Measurements from ENCODE around the gene THADA. TPM values are rescaled to one million over a fixed set of nuclear protein-coding genes. Genes with fewer than 3 reads are reported as not detected.

The THADA gene
- total and polyA plus RNA-seq, 5 donors from 2014 or later, result 19.1 to 52.9 (median 20.2) TPM

GRCh38 chr2:43273529-43273928 lies 322.3 kb downstream of the THADA start:
- peaks cover 54% of the 10 kb centered on the region for H3K36me3 Mint-ChIP-seq
- Histone ChIP-seq H3K9me3 (ENCODE audit: control insufficient read depth in 2 of 2, low read length in 2 of 2) (no peaks in the 10 kb centered on the region), H3K27ac (ENCODE audit: insufficient read depth, low read length, poor library complexity, severe bottlenecking) (no peak overlapping the region), H3K4me3 (ENCODE audit: low read depth, low read length) (no peak overlapping the region), H3K36me3 (ENCODE audit: control insufficient read depth, insufficient read depth, low read length) (peaks cover 36% of the 10 kb centered on the region), H3K27me3 (ENCODE audit: control insufficient read depth, insufficient read depth, low read length) (no peaks in the 10 kb centered on the region), H3K4me1 (ENCODE audit: control insufficient read depth, insufficient read depth, low read length, poor library complexity, severe bottlenecking) (no peaks in the 10 kb centered on the region)
- H3K4me3 Mint-ChIP-seq, result no peak overlapping the region
- H3K4me1 Mint-ChIP-seq, result peaks cover 0 to 8% (median 3%) of the 10 kb centered on the region in 4 donors
- H3K27ac Mint-ChIP-seq, result no peak overlapping the region
- peak in 1 of 2 donors; percentile 40 for ATAC-seq (ENCODE audit: low read depth in 2 of 2)
- DNase-seq, result no peak
- H3K9me3 Mint-ChIP-seq, result no peaks in the 10 kb centered on the region
- H3K27me3 Mint-ChIP-seq, result no peaks in the 10 kb centered on the region

- H3K4me3 ChIP-seq (ENCODE audit: low read depth, low read length), result no peak overlapping the region
- H3K9me3 Mint-ChIP-seq, result no peaks in the 10 kb centered on the region
- no peaks in the 10 kb centered on the region for H3K27me3 ChIP-seq (ENCODE audit: control insufficient read depth, insufficient read depth, low read length)
- peaks cover 0 to 7% (median 3%) of the 10 kb centered on the region in 4 donors for H3K4me1 Mint-ChIP-seq
- H3K36me3 ChIP-seq (ENCODE audit: control insufficient read depth, insufficient read depth, low read length), result peaks cover 30% of the 10 kb centered on the region
- H3K27ac Mint-ChIP-seq, result no peak overlapping the region
- peaks cover 57% of the 10 kb centered on the region for H3K36me3 Mint-ChIP-seq
- H3K27me3 Mint-ChIP-seq, result no peaks in the 10 kb centered on the region
- DNase-seq (peak in 1 of 3 donors; percentile 20), ATAC-seq (ENCODE audit: low read depth in 2 of 2) (no peak)
- no peaks in the 10 kb centered on the region for H3K4me1 ChIP-seq (ENCODE audit: control insufficient read depth, insufficient read depth, low read length, poor library complexity, severe bottlenecking)
- H3K4me3 Mint-ChIP-seq, result no peak overlapping the region
- H3K9me3 ChIP-seq (ENCODE audit: control insufficient read depth in 2 of 2, low read length in 2 of 2), result no peaks in the 10 kb centered on the region
- no peak overlapping the region for H3K27ac ChIP-seq (ENCODE audit: insufficient read depth, low read length, poor library complexity, severe bottlenecking)
Observed at GRCh38 chr2:43270930-43271615, 324.8 kb downstream of the THADA start.

GRCh38 chr2:43270461-43270860 lies 325.4 kb downstream of the THADA start:
- Histone ChIP-seq H3K9me3 (ENCODE audit: control insufficient read depth in 2 of 2, low read length in 2 of 2) (no peaks in the 10 kb centered on the region), H3K36me3 (ENCODE audit: control insufficient read depth, insufficient read depth, low read length) (peaks cover 30% of the 10 kb centered on the region), H3K4me1 (ENCODE audit: control insufficient read depth, insufficient read depth, low read length, poor library complexity, severe bottlenecking) (no peaks in the 10 kb centered on the region), H3K27me3 (ENCODE audit: control insufficient read depth, insufficient read depth, low read length) (no peaks in the 10 kb centered on the region), H3K4me3 (ENCODE audit: low read depth, low read length) (no peak overlapping the region), H3K27ac (ENCODE audit: insufficient read depth, low read length, poor library complexity, severe bottlenecking) (no peak overlapping the region)
- H3K27ac Mint-ChIP-seq, result no peak overlapping the region
- H3K4me3 Mint-ChIP-seq, result no peak overlapping the region
- peaks cover 0 to 7% (median 3%) of the 10 kb centered on the region in 4 donors for H3K4me1 Mint-ChIP-seq
- no peak for ATAC-seq (ENCODE audit: low read depth in 2 of 2)
- no peaks in the 10 kb centered on the region for H3K9me3 Mint-ChIP-seq
- H3K36me3 Mint-ChIP-seq, result peaks cover 59% of the 10 kb centered on the region
- DNase-seq, result no peak
- no peaks in the 10 kb centered on the region for H3K27me3 Mint-ChIP-seq

GRCh38 chr2:43269706-43270105 lies 326.1 kb downstream of the THADA start:
- Mint-ChIP-seq H3K4me3 (no peak overlapping the region), H3K27ac (peak overlapping the region in 1 of 3 donors; percentile 69), H3K9me3 (no peaks in the 10 kb centered on the region), H3K4me1 (peaks cover 0 to 7% (median 3%) of the 10 kb centered on the region in 4 donors), H3K36me3 (peaks cover 60% of the 10 kb centered on the region), H3K27me3 (no peaks in the 10 kb centered on the region)
- no peaks in the 10 kb centered on the region for H3K9me3 ChIP-seq (ENCODE audit: control insufficient read depth in 2 of 2, low read length in 2 of 2)
- ATAC-seq (ENCODE audit: low read depth in 2 of 2) (no peak), DNase-seq (no peak)
- no peak overlapping the region for H3K27ac ChIP-seq (ENCODE audit: insufficient read depth, low read length, poor library complexity, severe bottlenecking)
- peaks cover 29% of the 10 kb centered on the region for H3K36me3 ChIP-seq (ENCODE audit: control insufficient read depth, insufficient read depth, low read length)
- no peaks in the 10 kb centered on the region for H3K4me1 ChIP-seq (ENCODE audit: control insufficient read depth, insufficient read depth, low read length, poor library complexity, severe bottlenecking)
- H3K27me3 ChIP-seq (ENCODE audit: control insufficient read depth, insufficient read depth, low read length), result no peaks in the 10 kb centered on the region
- no peak overlapping the region for H3K4me3 ChIP-seq (ENCODE audit: low read depth, low read length)

GRCh38 chr2:43269074-43269572 lies 326.7 kb downstream of the THADA start:
- no peaks in the 10 kb centered on the region for H3K9me3 ChIP-seq (ENCODE audit: control insufficient read depth in 2 of 2, low read length in 2 of 2)
- DNase-seq, result no peak
- H3K36me3 Mint-ChIP-seq, result peaks cover 59% of the 10 kb centered on the region
- H3K36me3 ChIP-seq (ENCODE audit: control insufficient read depth, insufficient read depth, low read length), result peaks cover 23% of the 10 kb centered on the region
- H3K4me3 Mint-ChIP-seq, result no peak overlapping the region
- H3K27me3 ChIP-seq (ENCODE audit: control insufficient read depth, insufficient read depth, low read length), result no peaks in the 10 kb centered on the region
- no peaks in the 10 kb centered on the region for H3K4me1 ChIP-seq (ENCODE audit: control insufficient read depth, insufficient read depth, low read length, poor library complexity, severe bottlenecking)
- H3K9me3 Mint-ChIP-seq, result no peaks in the 10 kb centered on the region
- no peak overlapping the region for H3K27ac ChIP-seq (ENCODE audit: insufficient read depth, low read length, poor library complexity, severe bottlenecking)
- H3K27me3 Mint-ChIP-seq, result no peaks in the 10 kb centered on the region
- peaks cover 0 to 7% (median 1%) of the 10 kb centered on the region in 4 donors for H3K4me1 Mint-ChIP-seq
- no peak for ATAC-seq (ENCODE audit: low read depth in 2 of 2)
- H3K4me3 ChIP-seq (ENCODE audit: low read depth, low read length), result no peak overlapping the region
- H3K27ac Mint-ChIP-seq, result peak overlapping the region in 2 of 3 donors; percentile 69 to 80

GRCh38 chr2:43268066-43268953 lies 327.5 kb downstream of the THADA start:
- Mint-ChIP-seq H3K27ac (peak overlapping the region; percentile 42 to 80 (median 69)), H3K4me3 (peak overlapping the region in 1 of 4 donors; percentile 77), H3K9me3 (no peaks in the 10 kb centered on the region), H3K27me3 (no peaks in the 10 kb centered on the region), H3K36me3 (peaks cover 53% of the 10 kb centered on the region), H3K4me1 (peaks cover 0 to 11% (median 3%) of the 10 kb centered on the region in 4 donors)
- H3K27me3 ChIP-seq (ENCODE audit: control insufficient read depth, insufficient read depth, low read length), result no peaks in the 10 kb centered on the region
- no peak overlapping the region for H3K4me3 ChIP-seq (ENCODE audit: low read depth, low read length)
- H3K4me1 ChIP-seq (ENCODE audit: control insufficient read depth, insufficient read depth, low read length, poor library complexity, severe bottlenecking), result no peaks in the 10 kb centered on the region
- DNase-seq (no peak), ATAC-seq (ENCODE audit: low read depth in 2 of 2) (no peak)
- peaks cover 23% of the 10 kb centered on the region for H3K36me3 ChIP-seq (ENCODE audit: control insufficient read depth, insufficient read depth, low read length)
- no peak overlapping the region for H3K27ac ChIP-seq (ENCODE audit: insufficient read depth, low read length, poor library complexity, severe bottlenecking)
- no peaks in the 10 kb centered on the region for H3K9me3 ChIP-seq (ENCODE audit: control insufficient read depth in 2 of 2, low read length in 2 of 2)

- no peaks in the 10 kb centered on the region for H3K27me3 Mint-ChIP-seq
- Histone ChIP-seq H3K27ac (ENCODE audit: insufficient read depth, low read length, poor library complexity, severe bottlenecking) (no peak overlapping the region), H3K36me3 (ENCODE audit: control insufficient read depth, insufficient read depth, low read length) (peaks cover 25% of the 10 kb centered on the region), H3K27me3 (ENCODE audit: control insufficient read depth, insufficient read depth, low read length) (no peaks in the 10 kb centered on the region), H3K9me3 (ENCODE audit: control insufficient read depth in 2 of 2, low read length in 2 of 2) (no peaks in the 10 kb centered on the region), H3K4me1 (ENCODE audit: control insufficient read depth, insufficient read depth, low read length, poor library complexity, severe bottlenecking) (no peaks in the 10 kb centered on the region), H3K4me3 (ENCODE audit: low read depth, low read length) (no peak overlapping the region)
- DNase-seq (no peak), ATAC-seq (ENCODE audit: low read depth in 2 of 2) (no peak)
- H3K9me3 Mint-ChIP-seq, result no peaks in the 10 kb centered on the region
- peaks cover 0 to 11% (median 5%) of the 10 kb centered on the region in 4 donors for H3K4me1 Mint-ChIP-seq
- H3K4me3 Mint-ChIP-seq, result no peak overlapping the region
- peaks cover 56% of the 10 kb centered on the region for H3K36me3 Mint-ChIP-seq
- peak overlapping the region in 1 of 3 donors; percentile 64 for H3K27ac Mint-ChIP-seq
Observed at GRCh38 chr2:43267381-43267780, 328.5 kb downstream of the THADA start.
